GM23338 (cell line): ENCODE results near the gene GTF2A1. TPM values are rescaled to one million over a fixed set of nuclear protein-coding genes. Genes with fewer than 3 reads are reported as not detected.

Source experiments
- ATAC-seq: fragments of 200-7000 bp; cut with Tn5 transposase; 3 replicates; pipeline ENCODE4 v1.9.1; 2020
- DNase-seq: peaks from one replicate; pipeline ENCODE4 v3.0.0-alpha.2; 2015; ENCODE audit warnings: low spot score
- H2AFZ ChIP-seq: fragments of 200-600 bp; sonication (generic); 2 replicates; pipeline ENCODE4 v1.8.0; 2016; ENCODE audit warnings: antibody characterized with exemption, mild to moderate bottlenecking, moderate library complexity
- H3F3A ChIP-seq: fragments of 200-600 bp; sonication (generic); replicated peaks from 2 replicates; pipeline ENCODE4 v1.8.0; 2017; ENCODE audit warnings: antibody characterized with exemption, mixed run types, low read depth
- H3K27ac ChIP-seq: fragments of 200-600 bp; sonication (generic); 2 replicates; pipeline ENCODE4 v1.6.1; 2016; ENCODE audit warnings: low read depth
- H3K27me3 ChIP-seq: fragments of 200-600 bp; sonication (generic); 2 replicates; pipeline ENCODE4 v1.8.0; 2016; ENCODE audit warnings: mild to moderate bottlenecking, mixed run types, moderate library complexity; ENCODE audit not compliant: insufficient read depth
- H3K36me3 ChIP-seq: fragments of 200-600 bp; sonication (generic); 2 replicates; pipeline ENCODE4 v1.8.0; 2016; ENCODE audit warnings: mild to moderate bottlenecking; ENCODE audit not compliant: insufficient read depth
- H3K4me1 ChIP-seq: fragments of 200-600 bp; sonication (generic); 2 replicates; pipeline ENCODE4 v1.8.0; 2016; ENCODE audit warnings: mild to moderate bottlenecking, moderate library complexity; ENCODE audit not compliant: insufficient read depth
- H3K4me2 ChIP-seq: fragments of 200-600 bp; sonication (generic); 2 replicates; pipeline ENCODE4 v1.7.1; 2017; ENCODE audit warnings: mixed run types
- H3K4me3 ChIP-seq: fragments of 200-600 bp; sonication (generic); 2 replicates; pipeline ENCODE4 v1.6.1; 2016; ENCODE audit warnings: mixed run types
- H3K79me2 ChIP-seq: fragments of 200-600 bp; sonication (generic); replicated peaks from 2 replicates; pipeline ENCODE4 v1.8.0; 2017; ENCODE audit warnings: mild to moderate bottlenecking; ENCODE audit not compliant: insufficient read depth
- H3K9me2 ChIP-seq: fragments of 200-600 bp; sonication (generic); 2 replicates; pipeline ENCODE4 v1.8.0; 2017; ENCODE audit not compliant: insufficient read depth
- H4K20me1 ChIP-seq: fragments of 200-600 bp; sonication (generic); replicated peaks from 2 replicates; pipeline ENCODE4 v1.8.0; 2017; ENCODE audit warnings: mild to moderate bottlenecking; ENCODE audit not compliant: insufficient read depth
- H3K27ac Mint-ChIP-seq: 2 replicates; pipeline ENCODE4 v1.8.0; 2020; ENCODE audit warnings: inconsistent platforms, mild to moderate bottlenecking, moderate library complexity, mixed read lengths
- H3K27me3 Mint-ChIP-seq: 3 replicates; pipeline ENCODE4 v1.8.0; 2022; ENCODE audit warnings: low read depth, mild to moderate bottlenecking, moderate library complexity, mixed read lengths, inconsistent platforms; ENCODE audit not compliant: insufficient read depth, poor library complexity
- H3K36me3 Mint-ChIP-seq: 3 replicates; pipeline ENCODE4 v1.8.0; 2021; ENCODE audit warnings: low read depth, mild to moderate bottlenecking, inconsistent platforms, moderate library complexity, mixed read lengths
- H3K4me1 Mint-ChIP-seq: 3 replicates; pipeline ENCODE4 v1.8.0; 2020; ENCODE audit warnings: mild to moderate bottlenecking, inconsistent platforms, mixed read lengths
- H3K4me3 Mint-ChIP-seq: 3 replicates; pipeline ENCODE4 v1.8.0; 2021; ENCODE audit warnings: moderate library complexity, mild to moderate bottlenecking, inconsistent platforms, mixed read lengths
- H3K9me3 Mint-ChIP-seq: 3 replicates; pipeline ENCODE4 v1.8.0; 2020; ENCODE audit warnings: moderate library complexity, mild to moderate bottlenecking, inconsistent platforms, mixed read lengths
- EZH2 ChIP-seq: fragments of 200-600 bp; sonication (generic); IDR thresholded peaks from one replicate; pipeline ENCODE4 v1.8.0; 2017; ENCODE audit warnings: antibody characterized with exemption, mild to moderate bottlenecking, low read depth; ENCODE audit not compliant: unreplicated experiment
- EZH2phosphoT487 ChIP-seq: fragments of 200-600 bp; sonication (generic); IDR thresholded peaks from one replicate; pipeline ENCODE4 v1.8.1; 2018; ENCODE audit warnings: antibody characterized with exemption; ENCODE audit not compliant: unreplicated experiment
- JUNB ChIP-seq: IDR thresholded peaks from one replicate; pipeline ENCODE4 v1.6.1; 2016; ENCODE audit warnings: antibody characterized with exemption; ENCODE audit not compliant: unreplicated experiment
- POLR2AphosphoS5 ChIP-seq: IDR thresholded peaks from 2 replicates; pipeline ENCODE4 v1.6.1; 2016; ENCODE audit warnings: antibody characterized with exemption, low read depth
- STAT1 ChIP-seq: IDR thresholded peaks from one replicate; pipeline ENCODE4 v1.6.1; 2016; ENCODE audit warnings: antibody characterized with exemption; ENCODE audit not compliant: unreplicated experiment
- ZNF114 ChIP-seq: fragments of 250-450 bp; sonication (Bioruptor Pico); IDR thresholded peaks from 2 replicates; pipeline ENCODE4 v1.5.0; 2020; ENCODE audit warnings: mild to moderate bottlenecking, moderate library complexity
- polyA plus RNA-seq: library from polyadenylated mRNA; unstranded; fragments of >200 nt; fragmentation: Nextera tagmentation; extraction: Ambion mirVana; gene quantifications from 2 replicates; pipeline ENCODE4 v1.2.1, GENCODE V29; 2016
- total RNA-seq: library from RNA; depleted of rRNA; stranded (reverse); fragments of >200 nt; shearing (Covaris generic); gene quantifications from 2 replicates; pipeline ENCODE4 v1.2.3, GENCODE V29; 2014
- TF ChIP-seq, protein P1 (sequence below), 2 experiments: fragments of 200-600 bp in 1 of 2; sonication (generic) in 1 of 2; conservative IDR thresholded peaks; 2 replicates each; pipeline versions ENCODE4 v1.5.1 to v1.6.1; 2016 to 2017; ENCODE audit warnings: antibody characterized with exemption in 2 of 2, low read depth in 2 of 2, mild to moderate bottlenecking in 2 of 2, moderate library complexity in 1 of 2
- TF ChIP-seq, protein P2 (sequence below): IDR thresholded peaks from one replicate; pipeline ENCODE4 v1.6.1; 2018; ENCODE audit warnings: antibody characterized with exemption; ENCODE audit not compliant: unreplicated experiment

GTF2A1 gene
- total and polyA plus RNA-seq, 2 experiments from 2014 or later: 12.1 to 50.6 TPM

DNA sequence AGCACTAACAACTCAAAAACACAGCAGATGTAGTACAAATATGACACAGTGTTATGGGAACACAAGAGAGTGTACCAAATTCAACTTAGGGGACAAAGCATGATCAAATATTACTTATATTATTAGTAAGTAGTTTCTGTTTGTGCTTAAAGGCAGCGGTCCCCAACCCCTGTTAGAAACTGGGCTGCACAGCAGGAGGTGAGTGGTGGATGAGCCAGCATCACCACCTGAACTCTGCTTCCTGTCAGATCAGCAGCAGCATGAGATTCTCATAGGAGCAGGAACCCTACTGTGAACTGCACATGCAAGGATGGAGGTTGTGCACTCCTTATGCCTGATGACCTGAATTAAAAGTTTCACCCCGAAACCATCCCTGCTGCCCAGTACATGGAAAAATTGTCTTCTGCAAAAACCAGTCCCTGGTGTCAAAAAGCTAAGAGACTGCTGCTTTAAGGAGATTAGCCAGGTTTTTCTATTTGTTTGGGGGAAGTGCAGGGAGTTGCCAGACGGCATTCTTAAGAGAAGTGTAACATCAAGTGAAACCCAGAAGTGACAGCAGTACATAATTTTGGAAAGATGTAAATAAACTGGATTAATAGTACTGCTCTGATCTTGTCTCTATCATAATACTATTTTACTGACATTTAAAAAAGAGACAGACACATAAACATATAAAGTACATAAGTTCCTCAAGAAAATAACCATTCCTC is 26.7 kb downstream of the GTF2A1 start:
- TF ChIP-seq EZH2 (no peak), ZNF114 (no peak), JUNB (no peak), STAT1 (no peak), EZH2phosphoT487 (no peak)
- TF ChIP-seq, protein P1, sequence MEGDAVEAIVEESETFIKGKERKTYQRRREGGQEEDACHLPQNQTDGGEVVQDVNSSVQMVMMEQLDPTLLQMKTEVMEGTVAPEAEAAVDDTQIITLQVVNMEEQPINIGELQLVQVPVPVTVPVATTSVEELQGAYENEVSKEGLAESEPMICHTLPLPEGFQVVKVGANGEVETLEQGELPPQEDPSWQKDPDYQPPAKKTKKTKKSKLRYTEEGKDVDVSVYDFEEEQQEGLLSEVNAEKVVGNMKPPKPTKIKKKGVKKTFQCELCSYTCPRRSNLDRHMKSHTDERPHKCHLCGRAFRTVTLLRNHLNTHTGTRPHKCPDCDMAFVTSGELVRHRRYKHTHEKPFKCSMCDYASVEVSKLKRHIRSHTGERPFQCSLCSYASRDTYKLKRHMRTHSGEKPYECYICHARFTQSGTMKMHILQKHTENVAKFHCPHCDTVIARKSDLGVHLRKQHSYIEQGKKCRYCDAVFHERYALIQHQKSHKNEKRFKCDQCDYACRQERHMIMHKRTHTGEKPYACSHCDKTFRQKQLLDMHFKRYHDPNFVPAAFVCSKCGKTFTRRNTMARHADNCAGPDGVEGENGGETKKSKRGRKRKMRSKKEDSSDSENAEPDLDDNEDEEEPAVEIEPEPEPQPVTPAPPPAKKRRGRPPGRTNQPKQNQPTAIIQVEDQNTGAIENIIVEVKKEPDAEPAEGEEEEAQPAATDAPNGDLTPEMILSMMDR (conservative IDR thresholded peaks at IDR 0.05; ENCODE audit: low read depth in 2 of 2): no peak
- Histone ChIP-seq H3K4me2 (no peak overlapping the region), H3K79me2 (peaks cover 43% of the 10 kb centered on the region), H3F3A (no peaks in the 10 kb centered on the region), H3K9me2 (no peaks in the 10 kb centered on the region), H4K20me1 (peaks cover 10% of the 10 kb centered on the region), H3K27me3 (no peaks in the 10 kb centered on the region), H3K36me3 (peaks cover 55% of the 10 kb centered on the region), H2AFZ (no peak overlapping the region), H3K4me3 (no peak overlapping the region), H3K27ac (no peak overlapping the region), H3K4me1 (no peaks in the 10 kb centered on the region)
- DNase-seq: no peak
- H3K36me3 Mint-ChIP-seq: peaks cover 80% of the 10 kb centered on the region
- ATAC-seq: no peak
- no peaks in the 10 kb centered on the region for H3K4me1 Mint-ChIP-seq
- no peaks in the 10 kb centered on the region for H3K9me3 Mint-ChIP-seq
- H3K27ac Mint-ChIP-seq: no peak overlapping the region; the same call in 1 of the 2 replicates
- no peaks in the 10 kb centered on the region for H3K27me3 Mint-ChIP-seq
- no peak overlapping the region for H3K4me3 Mint-ChIP-seq

DNA sequence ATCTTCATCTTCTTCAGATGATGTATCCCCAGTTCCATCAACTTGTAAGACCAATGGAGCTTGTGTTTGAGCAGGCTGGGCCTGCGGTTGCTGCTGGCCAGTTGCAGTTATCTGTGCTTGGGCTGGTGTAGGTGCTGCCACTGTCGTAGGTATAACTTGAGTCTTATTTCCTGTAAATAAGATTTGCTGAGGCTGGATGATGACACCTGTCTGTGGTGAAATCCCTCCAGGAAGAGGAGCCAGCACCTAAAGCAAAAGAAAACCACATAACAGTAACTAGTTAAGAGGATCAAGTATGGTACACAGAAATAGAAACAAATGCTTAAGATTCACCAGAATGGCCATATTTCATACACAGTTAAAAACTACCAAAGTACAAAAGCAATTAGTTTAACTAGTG is 28.2 kb downstream of the GTF2A1 start:
- Histone ChIP-seq H3K4me3 (no peak overlapping the region), H3K79me2 (peaks cover 51% of the 10 kb centered on the region), H3K36me3 (peaks cover 52% of the 10 kb centered on the region), H2AFZ (no peak overlapping the region), H3K4me2 (no peak overlapping the region), H3F3A (no peaks in the 10 kb centered on the region), H3K4me1 (no peaks in the 10 kb centered on the region), H3K27ac (no peak overlapping the region), H3K9me2 (no peaks in the 10 kb centered on the region), H3K27me3 (no peaks in the 10 kb centered on the region), H4K20me1 (peaks cover 10% of the 10 kb centered on the region)
- Mint-ChIP-seq H3K27ac (no peak overlapping the region), H3K36me3 (peaks cover 83% of the 10 kb centered on the region), H3K9me3 (no peaks in the 10 kb centered on the region), H3K4me3 (no peak overlapping the region), H3K4me1 (no peaks in the 10 kb centered on the region), H3K27me3 (no peaks in the 10 kb centered on the region)
- ATAC-seq: no peak
- DNase-seq: no peak
- TF ChIP-seq, protein P2, sequence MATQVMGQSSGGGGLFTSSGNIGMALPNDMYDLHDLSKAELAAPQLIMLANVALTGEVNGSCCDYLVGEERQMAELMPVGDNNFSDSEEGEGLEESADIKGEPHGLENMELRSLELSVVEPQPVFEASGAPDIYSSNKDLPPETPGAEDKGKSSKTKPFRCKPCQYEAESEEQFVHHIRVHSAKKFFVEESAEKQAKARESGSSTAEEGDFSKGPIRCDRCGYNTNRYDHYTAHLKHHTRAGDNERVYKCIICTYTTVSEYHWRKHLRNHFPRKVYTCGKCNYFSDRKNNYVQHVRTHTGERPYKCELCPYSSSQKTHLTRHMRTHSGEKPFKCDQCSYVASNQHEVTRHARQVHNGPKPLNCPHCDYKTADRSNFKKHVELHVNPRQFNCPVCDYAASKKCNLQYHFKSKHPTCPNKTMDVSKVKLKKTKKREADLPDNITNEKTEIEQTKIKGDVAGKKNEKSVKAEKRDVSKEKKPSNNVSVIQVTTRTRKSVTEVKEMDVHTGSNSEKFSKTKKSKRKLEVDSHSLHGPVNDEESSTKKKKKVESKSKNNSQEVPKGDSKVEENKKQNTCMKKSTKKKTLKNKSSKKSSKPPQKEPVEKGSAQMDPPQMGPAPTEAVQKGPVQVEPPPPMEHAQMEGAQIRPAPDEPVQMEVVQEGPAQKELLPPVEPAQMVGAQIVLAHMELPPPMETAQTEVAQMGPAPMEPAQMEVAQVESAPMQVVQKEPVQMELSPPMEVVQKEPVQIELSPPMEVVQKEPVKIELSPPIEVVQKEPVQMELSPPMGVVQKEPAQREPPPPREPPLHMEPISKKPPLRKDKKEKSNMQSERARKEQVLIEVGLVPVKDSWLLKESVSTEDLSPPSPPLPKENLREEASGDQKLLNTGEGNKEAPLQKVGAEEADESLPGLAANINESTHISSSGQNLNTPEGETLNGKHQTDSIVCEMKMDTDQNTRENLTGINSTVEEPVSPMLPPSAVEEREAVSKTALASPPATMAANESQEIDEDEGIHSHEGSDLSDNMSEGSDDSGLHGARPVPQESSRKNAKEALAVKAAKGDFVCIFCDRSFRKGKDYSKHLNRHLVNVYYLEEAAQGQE: no peak
- TF ChIP-seq EZH2phosphoT487 (no peak), POLR2AphosphoS5 (no peak)
